Fibroblast of mammary gland (primary cell): Measurements from ENCODE around the gene CDH13.

Experiments used
- DNase-seq: peaks from one replicate; pipeline ENCODE4 v3.0.0-alpha.2; 2010; ENCODE audit warnings: low read depth
- H3K4me3 ChIP-seq: 2 replicates; pipeline ENCODE4 v1.5.1; 2011; ENCODE audit warnings: low read depth, mild to moderate bottlenecking, low read length, moderate library complexity; ENCODE audit not compliant: control insufficient read depth
- TF ChIP-seq, protein P1 (sequence below): conservative IDR thresholded peaks from 2 replicates; pipeline ENCODE4 v1.5.1; 2011; ENCODE audit warnings: low read depth, low read length, inconsistent platforms; ENCODE audit not compliant: control insufficient read depth, insufficient read depth

Gene CDH13

DNA sequence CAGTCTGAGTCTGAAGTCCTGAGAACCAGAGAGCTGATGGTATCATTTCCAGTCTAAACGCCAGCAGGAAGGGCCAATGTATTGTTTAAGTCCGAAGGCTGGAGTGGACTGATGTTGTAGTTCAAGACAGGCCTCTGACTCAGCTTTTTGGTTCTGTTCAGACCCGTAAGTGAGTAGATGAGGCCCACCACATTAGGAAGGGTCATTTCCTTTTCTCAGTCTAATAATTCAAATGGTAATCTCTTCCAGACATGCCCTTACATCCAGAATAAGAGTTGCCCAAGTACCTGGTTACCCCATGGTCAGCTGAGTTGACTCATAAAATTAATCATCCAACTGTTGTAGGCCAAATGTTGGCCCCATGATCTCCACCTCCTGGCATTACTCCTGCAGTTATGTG, 738.4 kb downstream of the CDH13 start:
- DNase-seq, result peak; percentile 64

DNA sequence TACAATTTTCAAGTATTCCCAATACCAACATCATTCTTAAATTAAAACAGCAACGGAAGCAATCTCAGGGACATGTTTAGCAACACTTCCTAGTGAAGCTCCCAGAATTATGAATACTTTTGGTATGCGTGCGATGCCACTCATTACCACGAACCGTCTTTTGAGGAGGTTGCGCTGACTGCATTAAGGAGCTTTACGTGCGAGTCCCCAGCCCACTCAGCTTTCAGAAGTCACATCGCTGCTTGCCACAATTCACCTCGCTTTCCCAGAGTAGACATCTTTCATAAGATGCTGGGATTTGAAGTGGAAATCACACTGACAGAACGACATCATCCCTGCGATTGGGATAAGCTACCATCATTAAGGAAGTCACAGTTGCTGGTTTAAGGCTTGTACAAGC, 739.5 kb downstream of the CDH13 start:
- TF ChIP-seq, protein P1, sequence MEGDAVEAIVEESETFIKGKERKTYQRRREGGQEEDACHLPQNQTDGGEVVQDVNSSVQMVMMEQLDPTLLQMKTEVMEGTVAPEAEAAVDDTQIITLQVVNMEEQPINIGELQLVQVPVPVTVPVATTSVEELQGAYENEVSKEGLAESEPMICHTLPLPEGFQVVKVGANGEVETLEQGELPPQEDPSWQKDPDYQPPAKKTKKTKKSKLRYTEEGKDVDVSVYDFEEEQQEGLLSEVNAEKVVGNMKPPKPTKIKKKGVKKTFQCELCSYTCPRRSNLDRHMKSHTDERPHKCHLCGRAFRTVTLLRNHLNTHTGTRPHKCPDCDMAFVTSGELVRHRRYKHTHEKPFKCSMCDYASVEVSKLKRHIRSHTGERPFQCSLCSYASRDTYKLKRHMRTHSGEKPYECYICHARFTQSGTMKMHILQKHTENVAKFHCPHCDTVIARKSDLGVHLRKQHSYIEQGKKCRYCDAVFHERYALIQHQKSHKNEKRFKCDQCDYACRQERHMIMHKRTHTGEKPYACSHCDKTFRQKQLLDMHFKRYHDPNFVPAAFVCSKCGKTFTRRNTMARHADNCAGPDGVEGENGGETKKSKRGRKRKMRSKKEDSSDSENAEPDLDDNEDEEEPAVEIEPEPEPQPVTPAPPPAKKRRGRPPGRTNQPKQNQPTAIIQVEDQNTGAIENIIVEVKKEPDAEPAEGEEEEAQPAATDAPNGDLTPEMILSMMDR, result no peak
- no peak overlapping the region for H3K4me3 ChIP-seq
- DNase-seq, result no peak

More for the DNA sequence above, 738.4 kb downstream of the CDH13 start:
- H3K4me3 ChIP-seq, result no peak overlapping the region
- TF ChIP-seq, protein P1, result no peak

DNA sequence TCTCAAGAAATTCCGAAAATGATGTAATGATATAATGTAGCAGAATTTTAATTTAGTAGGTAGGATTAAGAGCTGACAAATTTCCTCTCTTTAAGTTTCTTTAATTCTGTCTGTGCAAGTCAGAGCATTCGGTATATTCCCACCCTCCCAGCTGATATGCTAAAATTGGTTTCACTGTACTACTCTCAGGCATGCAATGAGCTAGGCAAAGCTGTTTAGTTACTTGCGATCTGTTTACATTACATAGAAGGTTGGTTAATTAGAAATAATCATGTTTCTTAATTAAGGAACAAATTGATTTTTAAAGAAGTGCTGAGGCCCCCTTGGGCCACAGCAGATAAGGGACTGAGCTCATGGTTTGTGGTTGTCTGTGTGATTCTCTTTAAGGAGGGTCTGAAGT, 748.2 kb downstream of the CDH13 start:
- TF ChIP-seq, protein P1, result no peak
- DNase-seq, result no peak
- H3K4me3 ChIP-seq, result no peak overlapping the region

DNA sequence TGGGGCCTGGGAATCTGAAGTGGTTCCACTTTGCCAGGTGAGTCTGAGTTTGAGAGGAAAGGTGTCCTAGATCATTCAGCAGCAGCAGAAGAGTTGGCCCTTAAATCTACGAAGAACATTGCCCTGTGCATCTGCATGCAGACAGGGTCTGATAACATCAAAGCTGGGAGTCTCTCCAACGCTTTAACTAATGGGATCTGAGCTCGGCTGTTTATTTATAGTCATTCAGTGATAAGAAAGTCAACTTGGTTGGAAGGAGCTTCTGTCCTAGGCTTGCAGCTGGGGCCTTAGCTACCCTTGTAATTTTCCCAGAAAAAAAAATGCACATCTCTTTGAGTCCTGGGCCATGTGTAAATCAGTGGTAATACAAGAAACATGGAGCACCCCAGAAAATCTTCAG, 763.0 kb downstream of the CDH13 start:
- no peak for DNase-seq
- TF ChIP-seq, protein P1, result no peak
- H3K4me3 ChIP-seq, result no peak overlapping the region

DNA sequence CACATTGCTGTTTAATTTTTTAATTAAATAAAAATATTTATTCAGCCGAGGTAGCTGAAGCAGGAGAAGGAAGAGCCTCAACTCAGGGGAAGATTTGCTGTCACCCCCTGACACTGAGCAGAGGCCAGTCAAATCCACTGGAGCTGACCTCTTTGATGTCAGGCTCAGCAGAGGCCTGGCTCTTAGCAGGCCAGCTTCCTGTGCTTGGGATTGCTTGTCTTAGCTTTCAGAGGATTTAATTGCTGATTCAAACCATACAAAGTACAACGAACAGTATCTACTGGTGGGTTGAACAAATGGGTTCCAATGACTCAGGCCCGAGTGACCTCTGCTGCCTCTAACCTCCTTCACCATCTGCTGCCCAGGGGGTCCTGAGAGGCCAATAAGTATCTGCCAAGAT, 764.0 kb downstream of the CDH13 start:
- TF ChIP-seq, protein P1, result no peak
- no peak overlapping the region for H3K4me3 ChIP-seq
- DNase-seq, result peak; percentile 11

DNA sequence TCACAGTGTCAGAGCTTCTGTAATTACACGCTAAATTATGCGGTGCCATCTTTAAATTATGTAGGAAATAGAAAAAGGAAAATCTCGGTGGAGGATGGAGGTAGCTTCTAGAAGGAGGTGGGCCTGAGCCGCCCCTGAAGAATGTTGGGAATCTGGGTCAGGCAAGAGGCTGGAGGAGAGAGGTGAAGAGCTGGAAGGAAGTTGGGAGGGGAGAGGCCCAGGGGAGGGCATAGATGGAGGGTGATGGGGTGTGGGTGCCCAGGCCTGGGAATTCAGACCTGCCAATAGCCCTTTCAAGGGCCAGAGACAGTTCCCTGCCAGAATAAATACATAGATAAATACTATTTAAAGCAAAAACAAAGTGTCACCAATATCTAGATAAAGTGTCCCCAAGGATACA, 766.0 kb downstream of the CDH13 start:
- H3K4me3 ChIP-seq, result no peak overlapping the region
- DNase-seq, result no peak
- TF ChIP-seq, protein P1, result no peak
